CD4-positive, CD25-positive, alpha-beta regulatory T cell (primary cell): ENCODE measurements around the gene RAB9B. TPM values are rescaled to one million over a fixed set of nuclear protein-coding genes. Genes with fewer than 3 reads are reported as not detected.

Experiments used
- ATAC-seq, 2 donors: fragments of 150-1000 bp; cut with Tn5 transposase; one replicate each; pipeline ENCODE4 v1.10.0; 2021; ENCODE audit warnings: low read depth in 2 of 2, moderate number of reproducible peaks in 2 of 2, moderate library complexity in 1 of 2
- DNase-seq, 3 donors: peaks; one replicate each; pipeline versions ENCODE4 v3.0.0 to v3.0.0-alpha.2; 2012 to 2022; ENCODE audit warnings: mixed read lengths in 1 of 3
- H3K27ac ChIP-seq: one replicate; pipeline ENCODE4 v1.7.0; 2013; ENCODE audit warnings: mild to moderate bottlenecking, low read length; ENCODE audit not compliant: insufficient read depth, poor library complexity, severe bottlenecking
- H3K27me3 ChIP-seq: one replicate; pipeline ENCODE4 v1.7.0; 2013; ENCODE audit warnings: low read length; ENCODE audit not compliant: control insufficient read depth, insufficient read depth
- H3K36me3 ChIP-seq: one replicate; pipeline ENCODE4 v1.7.0; 2013; ENCODE audit warnings: mild to moderate bottlenecking, low read length, moderate library complexity; ENCODE audit not compliant: control insufficient read depth, insufficient read depth
- H3K4me1 ChIP-seq: 2 replicates; pipeline ENCODE4 v1.7.0; 2013; ENCODE audit warnings: mild to moderate bottlenecking, low read length; ENCODE audit not compliant: insufficient read depth, control insufficient read depth, poor library complexity, severe bottlenecking
- H3K4me3 ChIP-seq: one replicate; pipeline ENCODE4 v1.7.0; 2013; ENCODE audit warnings: low read depth, mild to moderate bottlenecking, low read length, moderate library complexity
- H3K9me3 ChIP-seq, 2 experiments: 1 replicate in 1 of 2; 2 replicates in 1 of 2; pipeline ENCODE4 v1.7.0; 2013; ENCODE audit warnings: low read length in 2 of 2, mild to moderate bottlenecking in 1 of 2, moderate library complexity in 1 of 2; ENCODE audit not compliant: control insufficient read depth in 2 of 2
- H3K27ac Mint-ChIP-seq, 3 donors: one replicate each; pipeline ENCODE4 v1.8.0; 2020 to 2022; ENCODE audit warnings: mild to moderate bottlenecking in 3 of 3, mixed read lengths in 3 of 3, moderate library complexity in 2 of 3
- H3K27me3 Mint-ChIP-seq: one replicate; pipeline ENCODE4 v1.8.0; 2022; ENCODE audit warnings: mild to moderate bottlenecking, mixed read lengths
- H3K36me3 Mint-ChIP-seq: one replicate; pipeline ENCODE4 v1.8.0; 2020; ENCODE audit warnings: mixed read lengths
- H3K4me1 Mint-ChIP-seq, 4 donors: one replicate each; pipeline ENCODE4 v1.8.0; 2020 to 2022; ENCODE audit warnings: mixed read lengths in 4 of 4, mild to moderate bottlenecking in 1 of 4
- H3K4me3 Mint-ChIP-seq, 4 donors: one replicate each; pipeline ENCODE4 v1.8.0; 2020 to 2022; ENCODE audit warnings: mild to moderate bottlenecking in 4 of 4, mixed read lengths in 4 of 4, moderate library complexity in 3 of 4
- H3K9me3 Mint-ChIP-seq, 7 donors: one replicate each; pipeline ENCODE4 v1.8.0; 2020 to 2022; ENCODE audit warnings: mixed read lengths in 7 of 7, mild to moderate bottlenecking in 3 of 7, moderate library complexity in 2 of 7
- polyA plus RNA-seq, 4 donors: library from polyadenylated mRNA; unstranded; fragments of 300-500 nt; fragmentation: Illumina TruSeq; gene quantifications; one replicate each; pipeline ENCODE4 v1.2.3, GENCODE V29; 2021
- total RNA-seq: library from RNA; stranded (reverse); gene quantifications from one replicate; pipeline ENCODE4 v1.2.3, GENCODE V29; 2022

Gene RAB9B, protein sequence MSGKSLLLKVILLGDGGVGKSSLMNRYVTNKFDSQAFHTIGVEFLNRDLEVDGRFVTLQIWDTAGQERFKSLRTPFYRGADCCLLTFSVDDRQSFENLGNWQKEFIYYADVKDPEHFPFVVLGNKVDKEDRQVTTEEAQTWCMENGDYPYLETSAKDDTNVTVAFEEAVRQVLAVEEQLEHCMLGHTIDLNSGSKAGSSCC
- total RNA-seq = 0.22 TPM
- under 1 TPM in 3 of 4 donors, not detected in 1; 0.05 to 0.17 (median 0.11) TPM for polyA plus RNA-seq

DNA sequence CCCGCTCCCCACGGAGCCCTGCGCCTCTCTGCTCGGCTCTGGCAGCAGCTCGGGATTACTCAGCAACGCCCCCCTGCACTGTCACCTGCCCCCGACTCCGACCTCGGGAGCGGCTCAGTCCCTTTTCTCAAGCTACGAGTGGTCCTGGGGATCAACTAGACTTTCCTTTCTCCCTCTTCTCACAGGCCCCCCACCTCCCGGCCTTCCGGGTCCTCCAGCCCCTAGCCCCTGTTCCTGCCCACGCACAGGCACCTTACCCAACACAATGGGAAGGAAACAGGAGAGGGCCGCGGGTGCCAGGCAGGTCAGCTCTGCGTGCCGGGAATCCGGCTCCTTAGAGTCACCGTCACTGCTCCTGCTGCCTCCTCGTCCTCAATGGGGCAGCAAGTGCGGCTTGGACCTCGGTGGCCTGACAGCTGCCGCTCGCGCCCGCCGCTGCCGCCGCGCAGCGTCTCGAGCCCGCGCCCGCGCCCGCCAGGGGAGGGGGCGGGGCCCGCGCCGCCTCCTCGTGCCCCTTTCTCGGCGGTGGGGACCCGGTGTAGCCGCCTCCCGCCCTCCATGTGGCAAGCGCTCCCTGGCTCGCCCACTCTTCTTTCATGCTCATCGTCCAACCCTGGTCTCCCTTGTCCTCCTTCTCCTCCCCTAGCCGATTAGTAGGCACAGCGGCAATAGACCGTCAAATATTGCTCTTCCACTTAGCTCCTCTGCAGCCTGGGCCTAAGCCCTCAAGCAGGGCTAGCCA, at the start of gene RAB9B:
Gene RAB9B (minus strand): TSS at position 455 of the 742 bp plus-strand sequence. CDS start 6,473 bp downstream, outside the sequence.
- H3K27ac ChIP-seq = no peak within 1 kb of the TSS
- H3K27ac Mint-ChIP-seq = peak within 1 kb of the TSS in 1 of 3 donors; percentile 29
- peak in 2 of 3 donors; percentile 2 to 8 for DNase-seq
- peak within 1 kb of the TSS; percentile 43 for H3K4me3 ChIP-seq
- peaks cover 0 to 3% (median 1%) of the 10 kb centered on the region in 4 donors for H3K4me1 Mint-ChIP-seq
- no peaks in the 10 kb centered on the region for H3K9me3 ChIP-seq
- peaks cover 13% of the 10 kb centered on the region for H3K27me3 ChIP-seq
- peaks cover 5% of the 10 kb centered on the region for H3K36me3 Mint-ChIP-seq
- peaks cover 13% of the 10 kb centered on the region for H3K27me3 Mint-ChIP-seq
- H3K36me3 ChIP-seq = no peaks in the 10 kb centered on the region
- H3K9me3 Mint-ChIP-seq = peaks cover 0 to 3% (median 0%) of the 10 kb centered on the region in 7 donors
- no peaks in the 10 kb centered on the region for H3K4me1 ChIP-seq
- peak; percentile 67 to 72 for ATAC-seq
- H3K4me3 Mint-ChIP-seq = peak within 1 kb of the TSS; percentile 23 to 87 (median 84)

DNA sequence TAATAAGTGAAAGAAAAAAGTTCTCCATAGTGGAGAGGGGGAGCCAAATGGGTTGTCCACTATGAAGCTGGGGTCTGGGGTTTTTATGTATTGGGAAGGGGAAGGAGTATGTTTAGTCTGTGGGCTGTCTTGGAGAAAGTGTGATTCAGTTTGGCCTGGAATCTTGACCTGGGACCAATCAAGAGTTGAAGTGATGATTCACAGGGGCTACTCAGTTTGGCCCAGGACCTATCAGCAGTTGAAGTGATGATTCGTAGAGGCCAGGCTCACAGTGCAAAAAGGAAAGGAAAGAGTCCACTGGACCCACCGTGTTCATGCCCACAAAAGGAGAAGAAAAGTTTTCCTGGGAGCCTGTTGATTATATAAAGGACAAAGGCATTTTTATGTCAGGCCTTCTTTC, 47.3 kb upstream of the RAB9B start:
- no peak for ATAC-seq
- H3K9me3 Mint-ChIP-seq = peaks cover 0 to 3% (median 0%) of the 10 kb centered on the region in 7 donors

DNA sequence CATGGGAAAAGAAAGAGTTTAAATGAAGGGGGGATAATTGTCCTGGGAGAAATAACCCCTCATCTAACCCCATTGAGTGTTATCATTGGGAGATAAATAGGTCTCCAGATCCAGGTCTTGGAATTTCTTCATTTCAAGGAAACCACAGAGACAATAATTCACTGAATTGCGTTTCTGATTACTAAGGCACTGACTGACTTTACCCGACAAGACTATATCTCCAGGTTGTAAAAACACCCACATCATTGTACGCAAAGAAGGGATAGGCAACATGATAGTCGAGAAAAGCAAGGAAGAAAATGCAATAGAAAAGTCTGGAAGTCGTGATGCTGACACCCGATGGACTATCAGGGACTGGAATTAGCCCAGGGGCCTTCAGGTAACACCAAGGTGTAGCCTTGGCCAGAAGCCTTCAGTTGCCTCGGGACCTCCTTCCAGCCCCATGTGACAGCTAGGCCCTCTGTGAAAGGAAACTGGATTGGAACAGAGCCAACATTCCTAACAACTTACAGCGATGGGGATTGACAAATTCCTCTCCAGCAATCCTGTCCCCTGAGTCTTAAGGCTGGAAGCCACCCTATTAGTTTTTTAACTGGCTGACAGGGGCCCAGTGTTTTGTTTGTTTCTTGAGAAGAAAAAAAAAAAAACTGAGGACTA, 46.5 kb upstream of the RAB9B start:
- DNase-seq = no peak
- Histone ChIP-seq H3K9me3 (no peaks in the 10 kb centered on the region), H3K4me3 (no peak overlapping the region), H3K36me3 (no peaks in the 10 kb centered on the region), H3K27ac (no peak overlapping the region), H3K4me1 (no peaks in the 10 kb centered on the region), H3K27me3 (no peaks in the 10 kb centered on the region)
- no peaks in the 10 kb centered on the region for H3K4me1 Mint-ChIP-seq
- ATAC-seq = no peak
- peaks cover 0 to 3% (median 0%) of the 10 kb centered on the region in 7 donors for H3K9me3 Mint-ChIP-seq
- H3K27ac Mint-ChIP-seq = no peak overlapping the region
- no peaks in the 10 kb centered on the region for H3K36me3 Mint-ChIP-seq
- peaks cover 11% of the 10 kb centered on the region for H3K27me3 Mint-ChIP-seq
- H3K4me3 Mint-ChIP-seq = no peak overlapping the region

More for the DNA sequence above, 47.3 kb upstream of the RAB9B start:
- Mint-ChIP-seq H3K4me1 (no peaks in the 10 kb centered on the region), H3K27ac (no peak overlapping the region), H3K27me3 (peaks cover 11% of the 10 kb centered on the region), H3K36me3 (no peaks in the 10 kb centered on the region), H3K4me3 (no peak overlapping the region)
- no peak overlapping the region for H3K4me3 ChIP-seq
- H3K36me3 ChIP-seq = no peaks in the 10 kb centered on the region
- no peaks in the 10 kb centered on the region for H3K9me3 ChIP-seq
- no peak for DNase-seq
- no peaks in the 10 kb centered on the region for H3K27me3 ChIP-seq
- H3K4me1 ChIP-seq = no peaks in the 10 kb centered on the region
- H3K27ac ChIP-seq = no peak overlapping the region

DNA sequence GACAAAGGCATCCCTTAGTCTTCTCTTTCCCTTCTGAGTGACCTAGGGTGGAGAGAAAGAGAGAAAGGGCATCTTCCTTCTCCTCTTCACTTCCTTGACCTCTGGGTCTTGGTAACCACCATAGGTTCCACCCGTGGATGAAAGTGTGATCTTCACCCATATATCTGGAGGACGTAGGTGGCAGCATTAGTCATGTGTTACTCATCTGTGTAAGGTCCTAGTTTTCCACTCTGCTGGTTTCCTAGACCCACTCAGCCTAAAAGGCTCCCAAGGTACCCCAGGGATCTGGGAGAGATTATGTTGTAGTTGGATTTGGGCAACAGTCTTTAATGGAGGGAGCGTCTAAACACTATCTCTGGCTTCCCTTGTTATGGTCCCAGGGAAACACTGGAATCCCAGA, 45.5 kb upstream of the RAB9B start:
- Mint-ChIP-seq H3K27me3 (peaks cover 11% of the 10 kb centered on the region), H3K9me3 (peaks cover 0 to 2% (median 0%) of the 10 kb centered on the region in 7 donors), H3K4me1 (no peaks in the 10 kb centered on the region), H3K4me3 (no peak overlapping the region), H3K36me3 (no peaks in the 10 kb centered on the region), H3K27ac (no peak overlapping the region)
- Histone ChIP-seq H3K27me3 (no peaks in the 10 kb centered on the region), H3K36me3 (no peaks in the 10 kb centered on the region), H3K9me3 (no peaks in the 10 kb centered on the region), H3K27ac (no peak overlapping the region), H3K4me1 (no peaks in the 10 kb centered on the region), H3K4me3 (no peak overlapping the region)
- no peak for DNase-seq
- ATAC-seq = no peak

DNA sequence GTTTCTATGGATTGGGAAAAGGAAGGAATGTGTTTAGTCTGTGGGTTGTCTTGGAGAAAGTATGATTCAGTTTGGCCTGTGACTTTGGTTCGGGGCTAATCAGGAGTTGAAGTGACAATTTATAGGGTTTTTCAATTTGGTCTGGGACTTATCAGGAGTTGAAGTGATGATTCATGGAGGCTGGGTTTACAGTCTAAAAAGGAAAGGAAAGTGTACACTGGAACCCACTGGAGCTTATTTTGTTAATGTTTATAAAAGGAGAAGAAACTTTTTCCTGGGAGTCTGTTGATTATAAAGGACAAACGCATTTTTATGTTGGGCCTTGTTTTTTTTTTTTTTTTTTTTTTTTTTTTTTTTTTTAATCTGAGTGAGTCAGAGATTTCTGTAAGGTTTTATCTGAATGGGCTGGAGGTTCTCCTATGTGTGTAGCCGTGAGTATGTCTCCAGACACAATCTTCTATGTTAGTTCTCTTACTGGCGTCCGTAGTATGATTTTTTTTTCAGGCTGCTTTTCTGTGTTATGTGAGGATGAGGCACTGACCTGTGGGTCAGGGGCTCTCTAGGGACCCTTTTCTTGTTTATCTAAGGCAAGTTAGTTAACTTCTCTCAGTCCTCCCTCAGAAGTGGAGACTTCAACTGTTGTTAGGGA, 33.0 kb upstream of the RAB9B start:
- peaks cover 5% of the 10 kb centered on the region for H3K27me3 Mint-ChIP-seq
- H3K36me3 Mint-ChIP-seq = no peaks in the 10 kb centered on the region

DNA sequence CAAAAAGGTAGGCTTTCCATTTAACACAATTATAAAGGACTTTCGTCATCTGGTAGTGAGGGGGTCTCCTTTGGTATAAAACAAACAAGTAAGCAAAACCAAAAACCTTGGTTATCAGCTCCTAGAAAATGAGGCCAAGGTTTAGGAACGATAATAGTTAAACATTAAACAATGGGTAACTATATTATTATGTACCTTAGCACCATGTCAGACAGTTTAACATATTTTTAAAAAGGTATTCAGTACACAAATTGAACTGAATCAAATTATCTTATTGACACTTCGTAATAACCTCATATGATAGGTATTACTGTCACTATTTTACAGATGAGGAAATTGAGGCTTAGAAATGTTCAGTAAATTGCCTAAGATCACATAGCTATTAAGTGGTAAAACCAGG, 32.1 kb upstream of the RAB9B start:
- Mint-ChIP-seq H3K4me3 (no peak overlapping the region), H3K27ac (no peak overlapping the region), H3K27me3 (peaks cover 5% of the 10 kb centered on the region), H3K9me3 (peaks cover 0 to 2% (median 0%) of the 10 kb centered on the region in 7 donors), H3K4me1 (no peaks in the 10 kb centered on the region), H3K36me3 (no peaks in the 10 kb centered on the region)
- ATAC-seq (no peak), DNase-seq (no peak)
- no peaks in the 10 kb centered on the region for H3K36me3 ChIP-seq
- H3K4me3 ChIP-seq = no peak overlapping the region
- no peaks in the 10 kb centered on the region for H3K4me1 ChIP-seq
- no peaks in the 10 kb centered on the region for H3K9me3 ChIP-seq
- no peaks in the 10 kb centered on the region for H3K27me3 ChIP-seq
- H3K27ac ChIP-seq = no peak overlapping the region

More for the DNA sequence above, 33.0 kb upstream of the RAB9B start:
- Histone ChIP-seq H3K36me3 (no peaks in the 10 kb centered on the region), H3K4me1 (no peaks in the 10 kb centered on the region), H3K9me3 (no peaks in the 10 kb centered on the region), H3K27ac (no peak overlapping the region), H3K4me3 (no peak overlapping the region), H3K27me3 (no peaks in the 10 kb centered on the region)
- peaks cover 0 to 2% (median 0%) of the 10 kb centered on the region in 7 donors for H3K9me3 Mint-ChIP-seq
- H3K27ac Mint-ChIP-seq = no peak overlapping the region
- H3K4me1 Mint-ChIP-seq = no peaks in the 10 kb centered on the region
- ATAC-seq = no peak
- no peak overlapping the region for H3K4me3 Mint-ChIP-seq
- DNase-seq = no peak

DNA sequence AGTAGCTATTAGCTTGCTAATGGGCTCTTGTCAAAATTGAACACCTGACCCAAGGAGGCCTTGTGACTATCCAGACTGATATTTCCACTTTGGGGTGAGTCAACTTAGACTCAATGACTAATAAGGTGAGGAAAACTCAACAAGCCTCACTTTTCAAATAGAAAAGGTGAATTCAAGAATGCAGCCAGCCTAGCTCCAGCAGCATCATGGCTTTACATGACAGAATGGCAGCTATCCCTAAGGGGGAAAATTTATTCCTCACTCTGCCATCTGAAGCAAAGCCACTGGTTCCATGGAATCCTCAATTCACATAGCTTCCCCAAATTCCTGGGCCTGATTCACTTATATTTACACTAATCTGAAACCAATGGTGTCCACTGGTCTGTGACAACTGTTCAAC, 29.1 kb upstream of the RAB9B start:
- Mint-ChIP-seq H3K36me3 (no peaks in the 10 kb centered on the region), H3K4me1 (no peaks in the 10 kb centered on the region), H3K27me3 (peaks cover 5% of the 10 kb centered on the region), H3K9me3 (peaks cover 0 to 2% (median 0%) of the 10 kb centered on the region in 7 donors), H3K4me3 (no peak overlapping the region), H3K27ac (no peak overlapping the region)
- Histone ChIP-seq H3K27ac (no peak overlapping the region), H3K36me3 (no peaks in the 10 kb centered on the region), H3K4me3 (no peak overlapping the region), H3K4me1 (no peaks in the 10 kb centered on the region), H3K9me3 (no peaks in the 10 kb centered on the region), H3K27me3 (no peaks in the 10 kb centered on the region)
- ATAC-seq = no peak
- DNase-seq = no peak
